Measurements from ENCODE around the gene HK1.
"Not testable (repeated sequence)": the region's sequence is repeated elsewhere in the genome, so short reads cannot be mapped to it uniquely, and the experiment has no call there.

Gene HK1

GRCh38 chr10:69311309-69311708 lies 33.0 kb downstream of the HK1 start:
- DNase-seq (ENCODE audit: low read depth): no peak

DNA sequence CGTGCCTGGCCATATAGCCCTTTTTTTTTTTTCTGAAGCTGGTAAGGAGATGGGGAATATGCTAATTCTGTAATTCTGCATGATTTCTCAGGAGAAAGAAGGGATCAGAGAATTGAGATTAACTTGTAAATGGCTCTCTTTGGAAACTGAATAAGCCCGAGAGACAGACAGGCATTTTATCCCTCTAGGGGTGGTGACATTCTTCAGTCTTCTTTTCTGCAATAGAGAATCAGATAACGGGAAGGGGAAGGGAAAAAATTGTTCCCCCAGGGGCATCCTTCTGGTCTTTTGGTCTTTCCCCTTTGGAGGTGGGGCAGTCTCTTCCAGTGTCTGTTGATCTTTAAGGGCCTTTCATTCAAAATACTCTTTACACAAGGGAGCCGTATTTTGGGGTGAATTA lies 34.2 kb downstream of the HK1 start:
- DNase-seq (ENCODE audit: low read depth): no peak

GRCh38 chr10:69315100-69315542 lies 36.8 kb downstream of the HK1 start:
- DNase-seq (ENCODE audit: low read depth): no peak

- DNase-seq (ENCODE audit: low read depth): no peak
Measured at GRCh38 chr10:69315610-69316312, 37.5 kb downstream of the HK1 start.

DNA sequence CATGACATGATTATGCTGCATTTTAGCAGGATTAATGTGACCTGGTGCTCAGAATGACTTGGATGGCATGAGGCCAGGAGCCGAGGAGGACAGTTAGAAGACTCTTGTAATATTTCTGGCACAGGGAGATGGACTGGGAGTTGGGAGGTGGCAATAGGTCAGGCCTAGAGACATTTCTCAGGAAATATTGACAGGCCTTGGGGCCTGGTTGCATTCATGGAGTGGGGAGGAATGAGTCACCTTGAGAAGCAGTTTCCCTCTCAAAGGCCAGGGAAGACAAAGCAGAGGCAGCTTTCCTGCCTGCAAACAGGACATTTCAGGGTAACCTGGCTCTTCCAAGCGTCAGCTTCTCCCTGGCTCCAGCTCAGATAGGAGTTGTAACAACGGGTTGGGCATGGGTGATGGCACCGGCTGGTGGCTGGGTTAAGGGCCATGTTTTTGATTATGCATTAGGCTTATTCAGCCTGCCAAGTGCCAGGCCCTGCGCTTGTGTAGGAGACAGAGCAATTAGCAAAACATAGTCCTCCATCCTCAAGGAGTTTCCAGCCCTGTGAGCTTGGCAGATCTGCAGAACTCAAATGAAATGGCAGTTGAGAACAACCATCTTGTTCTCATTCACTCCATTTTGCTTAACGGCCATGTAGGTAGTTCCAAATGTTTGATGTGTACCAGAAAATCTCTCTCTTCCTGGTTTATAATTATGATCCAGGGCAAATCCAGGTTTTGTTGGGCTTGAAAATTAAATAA lies 38.2 kb downstream of the HK1 start:
- no peak for DNase-seq (ENCODE audit: low read depth)

GRCh38 chr10:69317175-69317604 lies 38.9 kb downstream of the HK1 start:
- no peak for DNase-seq (ENCODE audit: low read depth)

GRCh38 chr10:69317626-69318105 lies 39.4 kb downstream of the HK1 start:
- DNase-seq (ENCODE audit: low read depth): no peak

- no peak for DNase-seq (ENCODE audit: low read depth)
Measured at GRCh38 chr10:69318106-69318866, 40.0 kb downstream of the HK1 start.

- no peak for DNase-seq (ENCODE audit: low read depth)
Measured at GRCh38 chr10:69318867-69319727, 40.8 kb downstream of the HK1 start.

- no peak for DNase-seq (ENCODE audit: low read depth)
Measured at GRCh38 chr10:69319841-69320316, 41.6 kb downstream of the HK1 start.

DNA sequence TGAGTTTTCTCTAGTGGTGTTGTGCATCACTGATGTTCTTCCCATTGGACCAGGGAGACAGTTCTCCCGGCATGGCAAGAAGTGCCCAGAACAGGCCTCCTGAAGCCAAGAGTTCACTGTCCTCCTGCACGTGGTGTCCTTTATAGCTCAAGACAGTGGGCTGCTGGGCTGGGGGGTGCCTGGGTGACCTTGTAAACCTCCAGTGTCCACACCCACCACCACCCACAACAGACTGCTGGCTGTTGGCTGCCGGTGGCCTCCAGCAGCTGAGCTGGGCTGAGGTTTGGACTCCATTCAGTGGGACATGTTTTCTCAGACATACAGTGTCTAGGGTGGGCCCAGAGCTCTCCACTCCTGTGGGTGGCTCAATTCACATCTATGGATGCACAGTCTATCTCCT lies 42.2 kb downstream of the HK1 start:
- DNase-seq (ENCODE audit: low read depth): no peak

DNA sequence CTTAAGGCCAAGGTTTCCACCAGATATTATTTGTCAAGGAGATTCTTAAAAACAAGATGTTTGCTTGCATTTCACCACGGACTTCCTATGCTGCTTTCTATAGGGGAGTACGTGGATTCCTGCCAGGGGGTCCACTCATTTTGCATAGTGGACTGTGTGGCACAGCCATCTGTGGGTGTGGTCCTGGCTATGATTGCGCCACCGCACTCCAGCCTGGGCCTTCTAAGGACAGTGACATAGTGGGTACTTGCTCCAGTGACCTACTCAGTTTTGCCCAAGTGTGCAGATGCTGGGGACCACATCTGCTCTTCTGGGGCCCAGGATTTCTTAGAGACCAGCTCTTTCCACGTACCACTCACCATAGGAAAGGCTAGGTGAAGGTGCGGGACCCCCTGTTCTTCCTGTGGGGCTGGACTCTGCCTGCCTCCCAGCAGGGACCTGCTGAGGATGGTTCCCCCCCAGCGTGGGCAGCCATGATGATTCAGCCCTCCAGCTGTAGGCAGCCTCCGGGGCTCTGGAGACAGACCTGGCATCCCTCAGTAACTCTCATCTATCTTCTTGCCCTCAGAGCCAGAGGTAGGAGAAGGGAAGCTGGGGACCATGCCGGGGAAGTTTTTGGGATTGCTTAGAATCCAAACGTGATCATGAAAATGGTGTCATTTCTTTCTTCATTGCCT lies 42.9 kb downstream of the HK1 start:
- no peak for DNase-seq (ENCODE audit: low read depth)

DNA sequence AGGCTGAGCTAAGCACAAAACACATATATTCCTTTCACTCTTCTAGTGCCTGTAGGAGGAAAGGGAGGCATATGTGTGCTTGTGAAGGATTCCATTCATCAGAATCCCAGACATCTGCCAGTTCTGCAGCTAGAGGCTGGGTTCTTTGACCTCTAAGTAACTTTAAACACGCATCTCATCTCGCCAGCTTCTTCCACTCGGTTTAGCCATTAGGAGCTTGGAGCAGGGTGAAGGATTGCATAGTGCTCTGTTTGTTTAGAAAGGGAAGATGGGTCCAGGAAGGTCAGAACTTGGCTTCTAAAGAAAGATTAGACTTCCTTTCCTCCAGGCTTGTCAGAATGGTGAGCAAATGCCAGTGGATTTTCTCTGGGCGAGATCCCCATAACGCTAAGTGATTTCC lies 43.6 kb downstream of the HK1 start:
- no peak for DNase-seq (ENCODE audit: low read depth)

GRCh38 chr10:69322346-69322745 lies 44.0 kb downstream of the HK1 start:
- not testable (repeated sequence) for DNase-seq (ENCODE audit: low read depth)

DNA sequence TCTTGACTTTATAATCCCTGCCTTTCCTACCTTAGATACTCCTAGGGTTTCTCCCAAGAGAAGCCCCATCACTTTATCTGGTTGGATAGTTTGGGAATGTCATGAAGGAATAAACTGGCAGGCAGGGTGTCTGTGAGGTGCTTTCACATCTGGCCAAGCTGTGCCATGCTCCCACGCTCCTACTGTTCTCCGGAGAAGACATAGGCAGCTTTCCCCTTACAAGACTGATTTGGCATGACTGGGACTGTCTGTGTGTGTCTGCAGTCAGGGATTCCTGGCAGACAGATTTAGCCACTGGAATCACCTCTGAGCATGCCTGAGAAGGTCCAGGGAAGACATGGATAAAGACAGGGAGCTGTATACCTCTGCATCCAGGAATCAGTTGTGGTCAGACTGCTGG lies 45.3 kb downstream of the HK1 start:
- DNase-seq (ENCODE audit: low read depth): no peak

GRCh38 chr10:69324583-69324982 lies 46.3 kb downstream of the HK1 start:
- no peak for DNase-seq (ENCODE audit: low read depth)

DNA sequence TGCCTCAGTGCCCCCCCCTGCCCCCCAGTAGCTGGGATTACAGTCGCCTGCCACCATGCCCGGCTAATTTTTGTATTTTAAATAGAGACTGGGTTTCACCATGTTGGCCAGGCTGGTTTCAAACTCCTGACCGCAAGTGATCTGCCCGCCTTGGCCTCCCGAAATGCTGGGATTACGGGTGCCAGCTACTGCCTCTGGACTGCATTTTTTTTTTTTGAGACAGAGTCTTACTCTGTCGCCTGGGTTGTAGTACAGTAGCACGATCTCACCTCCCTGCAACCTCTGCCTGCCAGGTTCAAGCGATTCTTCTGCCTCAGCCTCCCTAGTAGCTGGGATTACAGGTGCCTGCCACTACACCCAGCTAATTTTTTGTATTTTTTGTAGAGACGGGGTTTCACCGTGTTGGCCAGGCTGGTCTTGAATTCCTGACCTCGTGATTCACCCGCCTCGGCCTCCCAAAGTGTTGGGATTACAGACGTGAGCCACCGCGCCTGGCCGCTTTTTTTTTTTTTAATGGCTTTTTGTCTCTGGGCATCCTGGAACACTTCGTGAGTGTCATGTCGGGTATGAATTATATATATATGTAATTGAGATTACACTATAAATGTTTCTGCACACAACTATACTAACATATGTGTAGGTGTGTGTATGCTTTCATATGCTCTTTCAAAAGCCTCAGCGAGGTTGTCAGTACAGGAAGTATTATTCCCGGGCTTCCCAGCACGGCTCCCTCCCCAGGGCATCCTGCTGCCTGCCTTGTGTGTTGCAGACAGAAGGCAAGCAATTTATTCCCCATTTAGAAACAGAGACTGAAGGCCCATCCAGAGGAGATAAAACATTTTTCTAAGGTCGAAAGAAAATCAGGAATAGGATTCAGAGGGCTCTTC lies 47.6 kb downstream of the HK1 start:
- not testable (repeated sequence) for DNase-seq (ENCODE audit: low read depth)

DNA sequence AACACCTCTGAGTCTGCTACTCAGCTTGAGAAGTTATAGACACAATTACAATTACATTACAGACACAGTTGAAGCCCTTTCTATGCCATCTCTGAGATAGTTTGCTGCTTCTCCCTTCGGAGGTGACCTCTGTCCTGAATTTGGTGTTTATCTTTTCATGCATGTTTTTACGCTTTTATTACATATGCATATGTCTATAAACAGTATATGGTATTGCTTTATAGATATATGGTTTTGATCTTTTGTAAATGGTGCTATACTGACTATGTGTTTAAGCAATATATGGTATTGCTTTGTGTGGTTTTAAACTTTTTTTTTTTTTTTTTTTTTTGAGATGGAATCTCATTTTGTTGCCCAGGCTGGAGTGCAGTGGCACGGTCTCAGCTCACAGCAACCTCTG lies 48.4 kb downstream of the HK1 start:
- no peak for DNase-seq (ENCODE audit: low read depth)

DNA sequence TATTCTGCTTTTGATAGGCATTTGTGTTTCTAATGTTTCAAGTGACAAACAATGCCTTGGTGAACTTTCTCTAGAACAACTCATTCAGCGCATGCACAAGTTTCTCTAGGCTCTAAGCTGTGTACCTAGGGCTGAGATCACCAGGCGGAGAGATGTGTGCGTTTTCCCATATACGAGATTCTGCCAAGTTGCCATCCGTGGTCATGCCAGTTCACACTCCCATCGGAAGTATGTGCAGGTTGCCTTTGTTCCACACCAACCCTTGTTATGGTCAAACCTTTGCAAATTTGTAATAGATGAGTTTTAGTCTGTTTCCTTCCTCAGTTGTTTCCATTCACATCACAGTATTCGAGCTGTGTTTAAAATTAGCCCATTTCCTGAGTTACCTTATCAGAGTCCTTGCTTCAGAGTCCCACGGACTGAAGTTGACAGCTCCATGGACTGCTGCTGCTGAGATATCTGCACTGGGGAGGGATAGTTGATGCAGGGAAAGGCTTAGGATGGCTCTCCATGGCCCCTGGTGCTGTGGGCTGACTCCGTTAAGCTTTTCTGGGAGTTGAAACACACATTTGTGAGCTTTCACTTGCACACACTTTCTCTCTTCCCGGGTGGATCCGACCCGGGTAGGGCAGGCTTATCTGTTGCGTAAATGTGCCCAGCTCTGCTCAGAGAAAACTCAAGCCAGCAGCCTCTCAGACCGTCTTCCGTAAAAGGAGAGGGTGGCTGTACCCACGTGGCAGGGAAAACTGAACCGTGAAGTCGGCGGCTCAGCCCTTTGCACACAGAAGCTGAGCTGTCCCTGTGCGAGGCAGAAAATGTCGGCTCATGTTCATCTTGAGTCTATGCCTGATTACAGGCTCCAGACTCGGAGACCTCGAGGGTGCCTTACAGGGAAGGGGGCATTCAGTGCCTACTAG lies 49.4 kb downstream of the HK1 start:
- DNase-seq (ENCODE audit: low read depth): no peak
